GM23338 (cell line): ENCODE measurements around the gene KCNAB1.

Source experiments
- CREB1 ChIP-seq: fragments of 250-450 bp; sonication (Bioruptor Pico); IDR thresholded peaks from 2 replicates; pipeline ENCODE4 v1.5.0; 2020; ENCODE audit warnings: low read depth, mild to moderate bottlenecking, moderate library complexity
- EZH2 ChIP-seq: fragments of 200-600 bp; sonication (generic); IDR thresholded peaks from one replicate; pipeline ENCODE4 v1.8.0; 2017; ENCODE audit warnings: antibody characterized with exemption, mild to moderate bottlenecking, low read depth; ENCODE audit not compliant: unreplicated experiment
- EZH2phosphoT487 ChIP-seq: fragments of 200-600 bp; sonication (generic); IDR thresholded peaks from one replicate; pipeline ENCODE4 v1.8.1; 2018; ENCODE audit warnings: antibody characterized with exemption; ENCODE audit not compliant: unreplicated experiment
- JUNB ChIP-seq: IDR thresholded peaks from one replicate; pipeline ENCODE4 v1.6.1; 2016; ENCODE audit warnings: antibody characterized with exemption; ENCODE audit not compliant: unreplicated experiment
- NANOG ChIP-seq: IDR thresholded peaks from 2 replicates; pipeline ENCODE4 v1.6.1; 2016; ENCODE audit warnings: antibody characterized with exemption, borderline replicate concordance
- POLR2AphosphoS5 ChIP-seq: IDR thresholded peaks from 2 replicates; pipeline ENCODE4 v1.6.1; 2016; ENCODE audit warnings: antibody characterized with exemption, low read depth
- STAT1 ChIP-seq: IDR thresholded peaks from one replicate; pipeline ENCODE4 v1.6.1; 2016; ENCODE audit warnings: antibody characterized with exemption; ENCODE audit not compliant: unreplicated experiment
- ZNF114 ChIP-seq: fragments of 250-450 bp; sonication (Bioruptor Pico); IDR thresholded peaks from 2 replicates; pipeline ENCODE4 v1.5.0; 2020; ENCODE audit warnings: mild to moderate bottlenecking, moderate library complexity
- TF ChIP-seq, protein P1 (sequence below), 2 experiments: fragments of 200-600 bp in 1 of 2; sonication (generic) in 1 of 2; conservative IDR thresholded peaks; 2 replicates each; pipeline versions ENCODE4 v1.5.1 to v1.6.1; 2016 to 2017; ENCODE audit warnings: antibody characterized with exemption in 2 of 2, low read depth in 2 of 2, mild to moderate bottlenecking in 2 of 2, moderate library complexity in 1 of 2
- TF ChIP-seq, protein P2 (sequence below): IDR thresholded peaks from one replicate; pipeline ENCODE4 v1.6.1; 2018; ENCODE audit warnings: antibody characterized with exemption; ENCODE audit not compliant: unreplicated experiment
- TF ChIP-seq, protein P3 (sequence below): fragments of 250-450 bp; sonication (Bioruptor Pico); IDR thresholded peaks from 2 replicates; pipeline ENCODE4 v1.5.0; 2020; ENCODE audit warnings: mild to moderate bottlenecking, moderate library complexity

DNA sequence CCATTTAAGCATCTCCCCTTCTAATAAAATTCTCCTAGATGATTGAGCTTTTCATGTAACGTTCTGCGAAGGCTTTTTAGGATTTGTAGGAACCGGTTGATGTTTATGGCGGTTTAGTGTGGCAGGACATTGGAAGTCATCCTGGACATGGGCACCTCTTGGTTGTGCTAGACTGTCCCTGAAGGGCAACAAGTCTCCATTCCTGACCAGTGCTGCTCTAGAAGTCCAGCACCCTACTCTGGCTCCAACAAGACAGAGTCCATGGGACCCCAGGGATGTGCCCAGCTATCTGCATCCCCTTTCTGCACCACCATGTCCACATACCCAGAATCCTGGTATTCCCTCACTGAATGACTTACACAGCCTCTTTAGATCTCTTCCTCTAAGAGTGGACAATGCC, 46.4 kb downstream of the KCNAB1 start:
- TF ChIP-seq, protein P1, sequence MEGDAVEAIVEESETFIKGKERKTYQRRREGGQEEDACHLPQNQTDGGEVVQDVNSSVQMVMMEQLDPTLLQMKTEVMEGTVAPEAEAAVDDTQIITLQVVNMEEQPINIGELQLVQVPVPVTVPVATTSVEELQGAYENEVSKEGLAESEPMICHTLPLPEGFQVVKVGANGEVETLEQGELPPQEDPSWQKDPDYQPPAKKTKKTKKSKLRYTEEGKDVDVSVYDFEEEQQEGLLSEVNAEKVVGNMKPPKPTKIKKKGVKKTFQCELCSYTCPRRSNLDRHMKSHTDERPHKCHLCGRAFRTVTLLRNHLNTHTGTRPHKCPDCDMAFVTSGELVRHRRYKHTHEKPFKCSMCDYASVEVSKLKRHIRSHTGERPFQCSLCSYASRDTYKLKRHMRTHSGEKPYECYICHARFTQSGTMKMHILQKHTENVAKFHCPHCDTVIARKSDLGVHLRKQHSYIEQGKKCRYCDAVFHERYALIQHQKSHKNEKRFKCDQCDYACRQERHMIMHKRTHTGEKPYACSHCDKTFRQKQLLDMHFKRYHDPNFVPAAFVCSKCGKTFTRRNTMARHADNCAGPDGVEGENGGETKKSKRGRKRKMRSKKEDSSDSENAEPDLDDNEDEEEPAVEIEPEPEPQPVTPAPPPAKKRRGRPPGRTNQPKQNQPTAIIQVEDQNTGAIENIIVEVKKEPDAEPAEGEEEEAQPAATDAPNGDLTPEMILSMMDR (conservative IDR thresholded peaks at IDR 0.05; ENCODE audit: low read depth in 2 of 2), result no peak
- TF ChIP-seq, protein P2, sequence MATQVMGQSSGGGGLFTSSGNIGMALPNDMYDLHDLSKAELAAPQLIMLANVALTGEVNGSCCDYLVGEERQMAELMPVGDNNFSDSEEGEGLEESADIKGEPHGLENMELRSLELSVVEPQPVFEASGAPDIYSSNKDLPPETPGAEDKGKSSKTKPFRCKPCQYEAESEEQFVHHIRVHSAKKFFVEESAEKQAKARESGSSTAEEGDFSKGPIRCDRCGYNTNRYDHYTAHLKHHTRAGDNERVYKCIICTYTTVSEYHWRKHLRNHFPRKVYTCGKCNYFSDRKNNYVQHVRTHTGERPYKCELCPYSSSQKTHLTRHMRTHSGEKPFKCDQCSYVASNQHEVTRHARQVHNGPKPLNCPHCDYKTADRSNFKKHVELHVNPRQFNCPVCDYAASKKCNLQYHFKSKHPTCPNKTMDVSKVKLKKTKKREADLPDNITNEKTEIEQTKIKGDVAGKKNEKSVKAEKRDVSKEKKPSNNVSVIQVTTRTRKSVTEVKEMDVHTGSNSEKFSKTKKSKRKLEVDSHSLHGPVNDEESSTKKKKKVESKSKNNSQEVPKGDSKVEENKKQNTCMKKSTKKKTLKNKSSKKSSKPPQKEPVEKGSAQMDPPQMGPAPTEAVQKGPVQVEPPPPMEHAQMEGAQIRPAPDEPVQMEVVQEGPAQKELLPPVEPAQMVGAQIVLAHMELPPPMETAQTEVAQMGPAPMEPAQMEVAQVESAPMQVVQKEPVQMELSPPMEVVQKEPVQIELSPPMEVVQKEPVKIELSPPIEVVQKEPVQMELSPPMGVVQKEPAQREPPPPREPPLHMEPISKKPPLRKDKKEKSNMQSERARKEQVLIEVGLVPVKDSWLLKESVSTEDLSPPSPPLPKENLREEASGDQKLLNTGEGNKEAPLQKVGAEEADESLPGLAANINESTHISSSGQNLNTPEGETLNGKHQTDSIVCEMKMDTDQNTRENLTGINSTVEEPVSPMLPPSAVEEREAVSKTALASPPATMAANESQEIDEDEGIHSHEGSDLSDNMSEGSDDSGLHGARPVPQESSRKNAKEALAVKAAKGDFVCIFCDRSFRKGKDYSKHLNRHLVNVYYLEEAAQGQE, result no peak
- no peak for TF ChIP-seq EZH2phosphoT487
- TF ChIP-seq, protein P3, sequence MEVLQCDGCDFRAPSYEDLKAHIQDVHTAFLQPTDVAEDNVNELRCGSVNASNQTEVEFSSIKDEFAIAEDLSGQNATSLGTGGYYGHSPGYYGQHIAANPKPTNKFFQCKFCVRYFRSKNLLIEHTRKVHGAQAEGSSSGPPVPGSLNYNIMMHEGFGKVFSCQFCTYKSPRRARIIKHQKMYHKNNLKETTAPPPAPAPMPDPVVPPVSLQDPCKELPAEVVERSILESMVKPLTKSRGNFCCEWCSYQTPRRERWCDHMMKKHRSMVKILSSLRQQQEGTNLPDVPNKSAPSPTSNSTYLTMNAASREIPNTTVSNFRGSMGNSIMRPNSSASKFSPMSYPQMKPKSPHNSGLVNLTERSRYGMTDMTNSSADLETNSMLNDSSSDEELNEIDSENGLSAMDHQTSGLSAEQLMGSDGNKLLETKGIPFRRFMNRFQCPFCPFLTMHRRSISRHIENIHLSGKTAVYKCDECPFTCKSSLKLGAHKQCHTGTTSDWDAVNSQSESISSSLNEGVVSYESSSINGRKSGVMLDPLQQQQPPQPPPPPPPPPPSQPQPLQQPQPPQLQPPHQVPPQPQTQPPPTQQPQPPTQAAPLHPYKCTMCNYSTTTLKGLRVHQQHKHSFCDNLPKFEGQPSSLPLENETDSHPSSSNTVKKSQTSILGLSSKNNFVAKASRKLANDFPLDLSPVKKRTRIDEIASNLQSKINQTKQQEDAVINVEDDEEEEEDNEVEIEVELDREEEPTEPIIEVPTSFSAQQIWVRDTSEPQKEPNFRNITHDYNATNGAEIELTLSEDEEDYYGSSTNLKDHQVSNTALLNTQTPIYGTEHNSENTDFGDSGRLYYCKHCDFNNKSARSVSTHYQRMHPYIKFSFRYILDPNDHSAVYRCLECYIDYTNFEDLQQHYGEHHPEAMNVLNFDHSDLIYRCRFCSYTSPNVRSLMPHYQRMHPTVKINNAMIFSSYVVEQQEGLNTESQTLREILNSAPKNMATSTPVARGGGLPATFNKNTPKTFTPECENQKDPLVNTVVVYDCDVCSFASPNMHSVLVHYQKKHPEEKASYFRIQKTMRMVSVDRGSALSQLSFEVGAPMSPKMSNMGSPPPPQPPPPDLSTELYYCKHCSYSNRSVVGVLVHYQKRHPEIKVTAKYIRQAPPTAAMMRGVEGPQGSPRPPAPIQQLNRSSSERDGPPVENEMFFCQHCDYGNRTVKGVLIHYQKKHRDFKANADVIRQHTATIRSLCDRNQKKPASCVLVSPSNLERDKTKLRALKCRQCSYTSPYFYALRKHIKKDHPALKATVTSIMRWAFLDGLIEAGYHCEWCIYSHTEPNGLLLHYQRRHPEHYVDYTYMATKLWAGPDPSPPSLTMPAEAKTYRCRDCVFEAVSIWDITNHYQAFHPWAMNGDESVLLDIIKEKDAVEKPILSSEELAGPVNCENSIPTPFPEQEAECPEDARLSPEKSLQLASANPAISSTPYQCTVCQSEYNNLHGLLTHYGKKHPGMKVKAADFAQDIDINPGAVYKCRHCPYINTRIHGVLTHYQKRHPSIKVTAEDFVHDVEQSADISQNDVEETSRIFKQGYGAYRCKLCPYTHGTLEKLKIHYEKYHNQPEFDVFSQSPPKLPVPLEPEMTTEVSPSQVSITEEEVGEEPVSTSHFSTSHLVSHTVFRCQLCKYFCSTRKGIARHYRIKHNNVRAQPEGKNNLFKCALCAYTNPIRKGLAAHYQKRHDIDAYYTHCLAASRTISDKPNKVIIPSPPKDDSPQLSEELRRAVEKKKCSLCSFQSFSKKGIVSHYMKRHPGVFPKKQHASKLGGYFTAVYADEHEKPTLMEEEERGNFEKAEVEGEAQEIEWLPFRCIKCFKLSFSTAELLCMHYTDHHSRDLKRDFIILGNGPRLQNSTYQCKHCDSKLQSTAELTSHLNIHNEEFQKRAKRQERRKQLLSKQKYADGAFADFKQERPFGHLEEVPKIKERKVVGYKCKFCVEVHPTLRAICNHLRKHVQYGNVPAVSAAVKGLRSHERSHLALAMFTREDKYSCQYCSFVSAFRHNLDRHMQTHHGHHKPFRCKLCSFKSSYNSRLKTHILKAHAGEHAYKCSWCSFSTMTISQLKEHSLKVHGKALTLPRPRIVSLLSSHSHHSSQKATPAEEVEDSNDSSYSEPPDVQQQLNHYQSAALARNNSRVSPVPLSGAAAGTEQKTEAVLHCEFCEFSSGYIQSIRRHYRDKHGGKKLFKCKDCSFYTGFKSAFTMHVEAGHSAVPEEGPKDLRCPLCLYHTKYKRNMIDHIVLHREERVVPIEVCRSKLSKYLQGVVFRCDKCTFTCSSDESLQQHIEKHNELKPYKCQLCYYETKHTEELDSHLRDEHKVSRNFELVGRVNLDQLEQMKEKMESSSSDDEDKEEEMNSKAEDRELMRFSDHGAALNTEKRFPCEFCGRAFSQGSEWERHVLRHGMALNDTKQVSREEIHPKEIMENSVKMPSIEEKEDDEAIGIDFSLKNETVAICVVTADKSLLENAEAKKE (CRISPR knock-in tag), result no peak
- no peak for TF ChIP-seq POLR2AphosphoS5
- no peak for TF ChIP-seq STAT1
- no peak for TF ChIP-seq EZH2
- no peak for TF ChIP-seq NANOG
- TF ChIP-seq JUNB, result no peak
- no peak for TF ChIP-seq ZNF114
- TF ChIP-seq CREB1 (CRISPR knock-in tag), result no peak
